OCI-LY3 (cell line): ENCODE measurements around the gene LRRC8C.

ENCODE experiments used
- H2AFZ ChIP-seq: fragments of 200-600, 300-600 bp; shearing (Covaris generic); 2 replicates; pipeline ENCODE4 v1.6.0; 2014; ENCODE audit warnings: antibody characterized with exemption, low read depth, low read length
- H3K27ac ChIP-seq: fragments of 200-600, 300-600 bp; sonication (generic); 2 replicates; pipeline ENCODE4 v1.5.1; 2014; ENCODE audit warnings: mild to moderate bottlenecking, low read length, moderate library complexity, mixed read lengths
- H3K27me3 ChIP-seq: fragments of 200-600, 300-600 bp; sonication (generic); 2 replicates; pipeline ENCODE4 v1.6.1; 2014; ENCODE audit warnings: low read depth, low read length, mixed read lengths
- H3K36me3 ChIP-seq: fragments of 200-600, 300-600 bp; sonication (generic); replicated peaks from 2 replicates; pipeline ENCODE3; 2014; ENCODE audit warnings: low read depth, low read length, mixed read lengths
- H3K4me1 ChIP-seq: fragments of 300-600, 200-600 bp; sonication (generic); 2 replicates; pipeline ENCODE4 v1.6.1; 2014; ENCODE audit warnings: low read length, mixed read lengths
- H3K4me2 ChIP-seq: fragments of 200-600, 300-600 bp; sonication (generic); 2 replicates; pipeline ENCODE4 v1.6.1; 2014; ENCODE audit warnings: low read length, mixed read lengths
- H3K4me3 ChIP-seq: fragments of 300-600, 200-600 bp; sonication (generic); 2 replicates; pipeline ENCODE4 v1.5.1; 2014; ENCODE audit warnings: antibody characterized with exemption, mild to moderate bottlenecking, low read length, moderate library complexity
- H3K79me2 ChIP-seq: fragments of 300-600, 200-600 bp; shearing (Covaris generic); 2 replicates; pipeline ENCODE4 v1.6.1; 2014; ENCODE audit warnings: mild to moderate bottlenecking, low read length, mixed read lengths
- H3K9ac ChIP-seq: fragments of 300-600, 200-600 bp; shearing (Covaris generic); 2 replicates; pipeline ENCODE4 v1.6.0; 2014; ENCODE audit warnings: mild to moderate bottlenecking, low read length, moderate library complexity
- H3K9me3 ChIP-seq: fragments of 200-600, 300-600 bp; shearing (Covaris generic); 2 replicates; pipeline ENCODE4 v1.6.1; 2014; ENCODE audit warnings: low read length, mixed read lengths; ENCODE audit not compliant: insufficient read depth
- H4K20me1 ChIP-seq: fragments of 200-600, 300-600 bp; sonication (generic); 2 replicates; pipeline ENCODE4 v1.6.1; 2016; ENCODE audit warnings: low read length, mixed read lengths; ENCODE audit not compliant: insufficient read depth
- CTCF ChIP-seq: fragments of 200-600, 300-600 bp; sonication (generic); IDR thresholded peaks from 2 replicates; pipeline ENCODE4 v1.5.1; 2014; ENCODE audit warnings: antibody characterized with exemption, low read length, low read depth
- EZH2phosphoT487 ChIP-seq: fragments of 200-600 bp; shearing (Covaris generic); IDR thresholded peaks from 2 replicates; pipeline ENCODE4 v1.6.1; 2018; ENCODE audit warnings: antibody characterized with exemption, mixed run types, low read depth

The LRRC8C gene

GRCh38 chr1:89721351-89721750 is 88.4 kb downstream of the LRRC8C start:
- H3K4me3 ChIP-seq: no peak overlapping the region
- no peaks in the 10 kb centered on the region for H3K79me2 ChIP-seq
- H3K27me3 ChIP-seq: peaks cover 2% of the 10 kb centered on the region
- no peak overlapping the region for H3K4me2 ChIP-seq
- no peak overlapping the region for H3K27ac ChIP-seq
- H3K4me1 ChIP-seq: peaks cover 48% of the 10 kb centered on the region
- H3K9me3 ChIP-seq: no peaks in the 10 kb centered on the region
- H3K36me3 ChIP-seq: no peaks in the 10 kb centered on the region
- H3K9ac ChIP-seq: no peak overlapping the region
- H2AFZ ChIP-seq: no peak overlapping the region
- no peaks in the 10 kb centered on the region for H4K20me1 ChIP-seq
- no peak for TF ChIP-seq EZH2phosphoT487
- TF ChIP-seq CTCF: no peak

DNA sequence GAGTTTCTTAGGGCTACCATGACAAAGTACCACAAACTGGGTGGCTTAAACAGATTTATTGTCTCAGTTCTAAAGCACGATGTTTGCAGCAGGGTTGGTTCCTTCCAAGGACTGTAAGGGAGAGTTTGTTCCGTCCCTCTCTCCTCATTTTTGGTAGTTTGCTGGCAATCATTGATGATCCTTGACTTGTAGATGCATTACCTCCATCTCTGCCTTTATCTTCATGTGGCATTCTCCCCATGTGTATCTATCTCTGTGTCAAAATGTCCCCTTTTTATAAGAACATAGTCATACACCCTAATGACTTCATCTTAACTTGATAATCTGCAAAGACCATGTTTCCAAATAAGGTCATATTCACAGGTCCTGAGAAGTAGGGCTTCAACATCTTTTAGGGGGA is 90.2 kb downstream of the LRRC8C start:
- Histone ChIP-seq H3K4me2 (no peak overlapping the region), H3K79me2 (no peaks in the 10 kb centered on the region), H3K4me3 (no peak overlapping the region), H4K20me1 (no peaks in the 10 kb centered on the region), H3K36me3 (no peaks in the 10 kb centered on the region), H3K27me3 (peaks cover 4% of the 10 kb centered on the region), H3K9ac (no peak overlapping the region), H2AFZ (no peak overlapping the region), H3K9me3 (no peaks in the 10 kb centered on the region), H3K27ac (no peak overlapping the region), H3K4me1 (peaks cover 48% of the 10 kb centered on the region)
- TF ChIP-seq EZH2phosphoT487: no peak
- no peak for TF ChIP-seq CTCF

GRCh38 chr1:89723863-89724262 is 90.9 kb downstream of the LRRC8C start:
- Histone ChIP-seq H3K27me3 (peaks cover 4% of the 10 kb centered on the region), H2AFZ (no peak overlapping the region), H3K4me2 (peak overlapping the region; percentile 82)

GRCh38 chr1:89724369-89725010 is 91.6 kb downstream of the LRRC8C start:
- no peaks in the 10 kb centered on the region for H4K20me1 ChIP-seq
- H2AFZ ChIP-seq: no peak overlapping the region
- H3K27me3 ChIP-seq: peaks cover 8% of the 10 kb centered on the region
- H3K36me3 ChIP-seq: no peaks in the 10 kb centered on the region
- H3K79me2 ChIP-seq: no peaks in the 10 kb centered on the region
- H3K9ac ChIP-seq: peak overlapping the region; percentile 19; the same call in 1 of the 2 replicates
- peak overlapping the region; percentile 49 for H3K4me3 ChIP-seq
- no peaks in the 10 kb centered on the region for H3K9me3 ChIP-seq
- H3K4me1 ChIP-seq: peaks cover 37% of the 10 kb centered on the region
- H3K27ac ChIP-seq: no peak overlapping the region
- TF ChIP-seq CTCF: no peak
- no peak for TF ChIP-seq EZH2phosphoT487
- peak overlapping the region; percentile 82 for H3K4me2 ChIP-seq

More at GRCh38 chr1:89723863-89724262, 90.9 kb downstream of the LRRC8C start:
- Histone ChIP-seq H3K4me3 (peak overlapping the region; percentile 49; the same call in 1 of the 2 replicates), H4K20me1 (no peaks in the 10 kb centered on the region), H3K79me2 (no peaks in the 10 kb centered on the region), H3K9me3 (no peaks in the 10 kb centered on the region), H3K4me1 (peaks cover 43% of the 10 kb centered on the region), H3K9ac (no peak overlapping the region), H3K36me3 (no peaks in the 10 kb centered on the region), H3K27ac (no peak overlapping the region)
- TF ChIP-seq EZH2phosphoT487: no peak
- no peak for TF ChIP-seq CTCF
